Stromal cell of bone marrow (primary cell): Measurements from ENCODE around the gene RPS6KC1.
"Not testable (repeated sequence)": the region's sequence is repeated elsewhere in the genome, so short reads cannot be mapped to it uniquely, and the experiment has no call there.

Experiments
- DNase-seq: peaks from one replicate; pipeline ENCODE4 v3.0.0-alpha.2; 2012; ENCODE audit warnings: low read depth

Gene RPS6KC1

GRCh38 chr1:213110349-213111300, 59.6 kb downstream of the RPS6KC1 start:
- DNase-seq, result no peak

- no peak for DNase-seq
Measured at GRCh38 chr1:213111502-213111901, 60.5 kb downstream of the RPS6KC1 start.

- not testable (repeated sequence) for DNase-seq
Measured at GRCh38 chr1:213112723-213113122, 61.7 kb downstream of the RPS6KC1 start.

GRCh38 chr1:213117699-213118180, 66.7 kb downstream of the RPS6KC1 start:
- DNase-seq, result not testable (repeated sequence)

GRCh38 chr1:213119794-213120193, 68.8 kb downstream of the RPS6KC1 start:
- DNase-seq, result no peak

- DNase-seq, result no peak
Measured at GRCh38 chr1:213120386-213120785, 69.3 kb downstream of the RPS6KC1 start.

GRCh38 chr1:213120961-213121360, 69.9 kb downstream of the RPS6KC1 start:
- no peak for DNase-seq

- DNase-seq, result peak; percentile 20
Measured at GRCh38 chr1:213122514-213122929, 71.5 kb downstream of the RPS6KC1 start.

GRCh38 chr1:213123087-213123486, 72.0 kb downstream of the RPS6KC1 start:
- no peak for DNase-seq

- peak; percentile 9 for DNase-seq
Measured at GRCh38 chr1:213123536-213123935, 72.5 kb downstream of the RPS6KC1 start.

- no peak for DNase-seq
Measured at GRCh38 chr1:213124590-213124989, 73.5 kb downstream of the RPS6KC1 start.

- no peak for DNase-seq
Measured at GRCh38 chr1:213125643-213126042, 74.6 kb downstream of the RPS6KC1 start.

GRCh38 chr1:213127074-213127473, 76.0 kb downstream of the RPS6KC1 start:
- no peak for DNase-seq

- no peak for DNase-seq
Measured at GRCh38 chr1:213131851-213132655, 81.0 kb downstream of the RPS6KC1 start.

GRCh38 chr1:213135572-213135971, 84.5 kb downstream of the RPS6KC1 start:
- DNase-seq, result peak; percentile 13

- no peak for DNase-seq
Measured at GRCh38 chr1:213136190-213136917, 85.3 kb downstream of the RPS6KC1 start.

GRCh38 chr1:213138391-213138790, 87.3 kb downstream of the RPS6KC1 start:
- no peak for DNase-seq

- no peak for DNase-seq
Measured at GRCh38 chr1:213138892-213139291, 87.9 kb downstream of the RPS6KC1 start.

GRCh38 chr1:213148905-213149304, 97.9 kb downstream of the RPS6KC1 start:
- no peak for DNase-seq

- DNase-seq, result not testable (repeated sequence)
Measured at GRCh38 chr1:213150090-213150489, 99.0 kb downstream of the RPS6KC1 start.

- no peak for DNase-seq
Measured at GRCh38 chr1:213154056-213154685, 103.1 kb downstream of the RPS6KC1 start.
